ENCODE measurements around the gene TMEM229B. TPM values are rescaled to one million over a fixed set of nuclear protein-coding genes. Genes with fewer than 3 reads are reported as not detected.
"Not testable (repeated sequence)": the region's sequence is repeated elsewhere in the genome, so short reads cannot be mapped to it uniquely, and the experiment has no call there.

Gene TMEM229B
- total RNA-seq, 1 donor from 2014 or later: 2.9 TPM

DNA sequence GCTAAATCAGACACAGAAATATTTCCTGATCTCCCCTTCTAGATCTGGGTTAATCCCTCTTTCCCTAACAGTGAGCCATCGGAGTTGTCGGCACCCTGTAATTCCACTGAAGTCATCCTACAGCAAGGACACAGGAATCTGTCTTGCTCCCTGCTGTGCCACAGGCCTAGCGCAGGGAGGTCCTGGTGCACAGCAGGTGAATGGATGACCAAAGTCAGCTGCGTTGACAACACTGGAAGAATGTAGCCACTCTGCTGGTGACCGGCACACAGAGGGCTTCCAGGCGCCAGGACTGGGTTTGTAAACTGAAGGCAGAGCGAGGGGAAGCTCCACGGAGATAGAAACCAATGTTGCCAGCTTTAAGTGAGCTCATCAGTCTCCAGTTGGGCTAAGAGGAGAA, 23.6 kb downstream of the TMEM229B start:
- intact Hi-C loops (cut with DNase I): no loop called here
- ATAC-seq: no peak
- no peak for DNase-seq (ENCODE audit: low spot score)

DNA sequence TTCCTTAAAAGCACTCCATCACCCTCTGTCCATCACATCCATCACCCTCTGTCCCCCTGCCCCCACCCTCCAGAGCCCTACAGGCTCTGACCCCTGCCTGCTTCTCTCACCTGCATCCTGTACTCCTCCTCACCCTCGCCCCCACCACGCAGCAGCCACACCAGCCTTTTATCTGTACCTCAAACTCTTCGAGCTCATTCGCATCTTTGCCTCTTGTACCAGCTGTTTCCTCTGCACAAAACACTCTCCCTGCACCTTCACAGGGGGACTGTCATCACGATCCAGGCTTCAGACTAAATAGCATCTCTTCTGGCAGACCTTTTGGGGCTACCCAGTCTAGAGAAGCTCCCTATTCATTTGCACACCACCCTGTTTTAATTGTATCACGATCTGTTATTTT, 24.1 kb downstream of the TMEM229B start:
- ATAC-seq: no peak
- intact Hi-C loops (cut with DNase I): no loop called here
- no peak for DNase-seq (ENCODE audit: low spot score)

DNA sequence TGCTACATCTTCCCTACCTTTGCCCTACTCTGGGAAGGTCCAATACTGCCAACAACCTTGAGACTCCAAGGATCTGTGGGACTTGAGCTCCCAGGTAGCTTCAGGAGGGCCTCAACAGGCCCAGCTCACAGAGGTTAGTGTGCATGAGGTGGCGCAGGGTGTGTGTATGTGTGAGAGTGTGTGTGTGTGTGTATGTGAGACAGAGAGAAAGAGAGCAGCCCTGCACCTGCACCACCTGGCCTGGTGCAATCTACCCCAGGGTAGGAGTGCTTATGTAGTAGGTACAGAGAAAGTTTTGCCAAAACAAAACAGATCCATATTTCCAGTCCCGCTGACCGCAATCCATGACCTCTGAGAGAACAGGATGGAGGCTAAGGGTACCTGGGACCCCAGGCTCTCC, 24.6 kb downstream of the TMEM229B start:
- DNase-seq (ENCODE audit: low spot score): no peak
- ATAC-seq: no peak
- intact Hi-C loops (cut with DNase I): no loop called here

DNA sequence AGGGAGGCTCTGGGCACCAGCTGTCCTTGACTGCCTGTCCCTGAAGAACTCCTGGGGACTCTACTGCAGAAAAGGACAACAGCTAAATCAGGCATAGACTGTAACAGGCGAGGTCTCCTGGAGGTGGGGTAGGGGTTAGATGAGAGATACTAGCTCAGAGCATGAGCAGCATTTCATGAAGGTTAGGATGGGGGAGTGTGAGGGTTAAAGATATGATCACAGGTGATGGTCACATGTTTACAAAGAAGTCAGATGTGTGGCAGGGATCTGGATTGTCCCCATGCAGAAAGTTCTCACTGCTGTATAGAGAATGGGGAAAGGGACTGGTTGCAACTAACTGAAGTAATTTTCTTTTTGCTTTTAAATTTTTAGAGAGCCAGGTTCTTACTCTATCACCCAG, 26.5 kb downstream of the TMEM229B start:
- intact Hi-C loops (cut with DNase I): no loop called here
- ATAC-seq: no peak
- no peak for DNase-seq (ENCODE audit: low spot score)

DNA sequence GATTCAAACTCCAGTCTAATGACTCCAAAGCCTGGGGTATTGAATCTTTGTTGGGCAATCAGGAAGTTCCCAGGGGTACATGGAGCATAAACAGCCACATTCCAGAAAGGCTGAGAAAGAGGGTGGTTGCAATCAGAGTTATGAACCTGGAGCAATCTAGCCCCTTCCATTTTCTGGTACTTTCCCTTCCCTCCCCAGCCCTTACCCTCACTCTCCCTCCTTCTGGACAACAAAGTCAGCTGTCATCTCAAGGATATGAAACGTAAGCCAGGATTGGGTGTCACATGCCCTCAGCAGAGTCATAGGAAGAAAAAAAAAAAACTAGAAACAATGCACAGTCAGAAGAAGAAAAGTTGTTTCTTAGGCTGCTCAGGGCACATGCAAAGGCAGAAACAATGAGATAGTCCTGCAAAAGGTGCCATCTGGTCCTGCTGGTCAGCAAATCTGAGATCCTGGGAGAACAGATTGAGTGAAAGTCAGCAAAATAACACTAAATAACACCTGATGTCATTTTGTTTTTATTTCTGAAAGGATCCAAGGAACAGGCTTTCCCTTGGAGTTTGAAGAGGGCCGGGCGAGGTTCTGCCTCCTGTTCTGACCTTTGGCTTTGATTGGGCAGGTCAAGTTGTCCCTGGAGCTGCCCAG, 27.1 kb downstream of the TMEM229B start:
- intact Hi-C loops (cut with DNase I): no loop called here
- DNase-seq (ENCODE audit: low spot score): no peak
- no peak for ATAC-seq

DNA sequence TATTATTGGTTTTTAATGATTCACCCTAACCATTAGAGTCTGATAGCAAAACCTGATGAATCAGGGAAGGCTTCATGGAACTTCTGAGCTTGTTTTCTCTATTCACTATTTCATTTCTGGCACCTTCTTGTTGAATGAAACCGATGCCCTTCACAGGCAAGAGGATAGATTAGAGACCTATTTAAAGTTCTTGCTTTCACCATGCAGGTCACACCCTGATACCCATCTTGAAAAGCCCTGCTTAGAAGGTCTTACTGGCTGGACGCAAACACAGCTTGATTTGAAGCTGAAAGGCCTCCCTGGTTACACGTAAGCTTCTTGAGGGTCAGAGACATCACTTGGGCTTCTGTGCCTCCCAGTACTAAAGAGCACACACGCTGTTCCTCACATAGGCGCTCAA, 29.2 kb downstream of the TMEM229B start:
- DNase-seq (ENCODE audit: low spot score): no peak
- intact Hi-C loops (cut with DNase I): no loop called here
- no peak for ATAC-seq

DNA sequence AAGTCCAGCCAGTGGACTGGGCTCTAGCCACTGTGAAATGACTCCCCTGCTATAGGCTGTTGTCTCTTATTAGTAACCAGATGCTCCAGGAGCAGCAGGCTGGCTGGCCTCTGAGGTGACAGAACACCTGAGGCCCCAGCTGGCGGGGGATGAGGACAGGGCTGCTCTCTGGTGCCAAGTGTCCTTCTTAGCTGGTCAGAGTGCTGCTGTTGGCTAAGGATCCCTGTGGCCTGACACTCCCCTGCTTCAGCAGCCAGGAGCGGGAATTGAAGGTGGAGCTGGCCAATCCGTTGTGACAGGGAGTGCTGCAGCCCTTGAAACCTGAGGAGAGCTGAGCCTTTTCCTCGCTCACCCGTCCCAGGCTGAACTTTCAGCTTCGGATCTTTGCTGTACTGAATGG, 30.7 kb downstream of the TMEM229B start:
- DNase-seq (ENCODE audit: low spot score) (no peak), ATAC-seq (no peak)
- intact Hi-C loops (cut with DNase I): no loop called here

DNA sequence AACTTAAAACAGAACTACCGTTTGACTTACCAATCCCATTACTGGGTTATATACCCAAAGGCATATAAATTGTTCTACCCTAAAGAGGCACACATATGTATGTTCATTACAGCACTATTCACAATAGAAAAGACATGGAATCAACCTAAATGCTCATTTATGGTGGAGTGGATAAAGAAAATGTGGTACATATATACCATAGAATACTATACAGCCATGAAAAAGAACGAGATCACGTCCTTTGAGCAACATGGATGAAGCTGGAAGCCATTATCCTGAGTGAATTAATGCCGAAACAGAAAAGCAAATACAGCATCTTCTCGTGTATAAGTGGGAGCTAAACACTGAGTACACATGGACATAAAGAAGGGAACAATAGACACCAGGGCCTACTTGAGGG, 31.8 kb downstream of the TMEM229B start:
- ATAC-seq (no peak), DNase-seq (ENCODE audit: low spot score) (no peak)
- intact Hi-C loops (cut with DNase I): no loop called here

DNA sequence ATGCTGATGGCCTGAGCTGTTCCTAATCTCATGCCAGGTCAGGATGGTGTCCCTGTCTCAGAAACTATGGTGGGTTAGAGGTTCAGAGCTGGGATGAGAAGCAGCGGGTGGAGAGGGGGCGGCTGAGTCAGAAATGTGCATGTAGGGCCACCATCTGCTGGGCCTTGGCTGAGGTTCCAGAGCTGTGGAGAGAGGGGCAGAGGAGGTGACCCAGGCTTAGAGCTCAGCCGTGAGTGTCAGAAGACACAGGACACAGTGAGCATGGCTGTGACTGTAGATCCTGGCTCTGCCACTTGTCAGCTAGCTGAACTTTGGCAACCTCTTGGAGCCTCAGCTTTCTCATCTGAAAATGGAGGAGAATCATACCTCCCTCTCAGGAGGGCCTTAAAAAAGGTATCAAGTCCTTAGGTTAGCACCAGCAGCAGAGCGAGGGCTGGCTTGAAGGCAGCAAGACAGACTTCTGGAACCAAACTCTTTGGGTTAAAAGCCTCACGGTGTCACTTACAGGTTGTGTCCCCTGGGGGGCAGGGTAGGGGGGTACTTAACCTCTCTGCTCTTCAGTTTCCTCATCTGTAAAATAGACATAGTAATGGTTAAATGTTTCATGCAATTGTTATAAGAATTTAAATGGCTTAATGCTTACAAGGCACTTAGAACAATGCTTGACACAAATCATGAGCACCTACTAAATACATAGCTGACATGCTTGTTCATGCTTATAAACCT, 34.8 kb downstream of the TMEM229B start:
- intact Hi-C loops (cut with DNase I): no loop called here
- ATAC-seq (no peak), DNase-seq (ENCODE audit: low spot score) (no peak)

DNA sequence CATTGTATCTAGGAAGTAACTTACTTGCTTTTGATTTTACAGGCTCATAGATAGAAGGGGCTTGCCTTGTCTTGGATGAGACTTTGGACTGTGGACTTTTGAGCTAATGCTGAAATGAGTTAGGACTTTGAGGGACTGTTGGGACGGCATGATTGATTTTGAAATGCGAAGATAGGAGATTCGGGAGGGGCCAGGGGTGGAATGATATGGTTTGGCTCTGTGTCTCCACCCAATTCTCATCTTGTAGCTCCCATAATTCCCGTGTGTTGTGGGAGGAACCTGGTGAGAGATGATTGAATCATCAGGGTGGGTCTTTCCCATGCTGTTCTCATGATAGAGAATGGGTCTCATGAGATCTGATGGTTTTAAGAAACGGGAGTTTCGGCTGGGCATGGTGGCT, 36.9 kb downstream of the TMEM229B start:
- not testable (repeated sequence) for ATAC-seq; DNase-seq (ENCODE audit: low spot score)

DNA sequence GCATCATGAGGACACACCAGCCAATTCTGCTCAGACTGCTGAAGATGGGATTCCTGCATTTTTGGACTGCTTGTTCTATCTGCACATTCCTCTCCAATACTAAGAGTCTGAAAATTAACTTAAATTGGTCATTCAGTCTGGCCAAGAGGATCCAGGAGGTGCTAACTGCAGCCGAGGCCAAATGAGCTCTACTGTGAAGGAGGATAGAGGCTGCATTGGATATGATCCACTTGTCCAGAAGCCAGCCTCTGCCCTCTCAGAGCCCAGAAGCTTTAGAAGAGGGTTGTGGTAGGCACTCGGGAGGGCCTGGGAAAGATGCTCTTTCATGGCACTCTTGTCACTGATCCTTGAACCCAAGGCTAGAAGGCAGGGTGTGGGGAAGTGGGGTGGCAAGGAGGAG, 39.4 kb downstream of the TMEM229B start:
- intact Hi-C loops (cut with DNase I): no loop called here
- no peak for DNase-seq (ENCODE audit: low spot score)
- ATAC-seq: no peak

More for the DNA sequence above, 36.9 kb downstream of the TMEM229B start:
- intact Hi-C loops (cut with DNase I): not testable (repeated sequence)

DNA sequence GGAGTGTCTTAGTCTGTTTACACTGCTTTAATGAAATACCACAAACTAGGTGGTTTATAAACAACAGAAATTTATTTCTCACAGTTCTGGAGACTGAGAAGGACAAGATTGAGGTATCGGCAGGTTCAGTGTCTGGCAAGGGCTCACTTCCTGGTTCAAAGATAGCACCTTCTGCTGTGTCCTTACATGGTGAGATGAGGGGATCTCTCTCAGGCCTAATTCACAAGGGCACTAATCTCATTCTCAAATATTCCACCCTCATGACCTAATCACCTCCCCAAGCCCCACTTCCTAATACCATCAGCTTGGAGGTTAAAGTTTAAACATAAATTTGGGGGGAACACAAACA, 41.5 kb downstream of the TMEM229B start:
- ATAC-seq: no peak
- DNase-seq (ENCODE audit: low spot score): no peak
- intact Hi-C loops (cut with DNase I): no loop called here

DNA sequence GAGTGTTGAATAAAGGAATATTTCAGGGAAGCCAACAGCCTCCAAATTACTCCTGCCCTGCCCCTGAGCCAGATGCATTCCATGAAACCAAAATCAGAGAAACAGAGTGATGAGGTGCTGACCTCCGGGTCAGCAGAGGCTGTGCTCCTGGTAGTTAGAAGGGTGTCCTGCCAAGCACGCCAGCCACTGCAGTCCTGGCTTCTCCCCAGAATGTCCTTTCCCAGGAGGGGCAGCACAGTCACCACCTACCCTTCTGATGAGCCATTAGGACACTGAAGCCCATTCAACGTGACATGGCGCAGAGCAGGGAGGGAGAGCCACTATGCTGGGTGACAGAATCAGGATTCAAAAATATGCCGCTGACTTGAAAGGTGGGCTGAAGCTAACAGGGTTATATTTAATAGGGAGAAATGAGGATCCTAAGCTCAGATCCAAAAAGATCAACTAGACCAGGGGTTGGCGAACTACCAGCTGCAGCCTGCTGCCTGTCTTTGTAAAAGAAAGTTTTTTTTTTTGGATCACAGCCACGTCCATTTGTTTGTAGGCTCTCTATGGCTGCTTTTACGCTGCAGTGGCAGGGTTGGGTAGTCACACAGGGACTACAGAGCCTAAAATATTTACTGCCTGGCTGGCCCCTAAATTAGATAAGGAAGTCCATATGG, 42.0 kb downstream of the TMEM229B start:
- ATAC-seq (peak; percentile 79), DNase-seq (ENCODE audit: low spot score) (no peak)
- intact Hi-C loops (cut with DNase I): no loop called here

DNA sequence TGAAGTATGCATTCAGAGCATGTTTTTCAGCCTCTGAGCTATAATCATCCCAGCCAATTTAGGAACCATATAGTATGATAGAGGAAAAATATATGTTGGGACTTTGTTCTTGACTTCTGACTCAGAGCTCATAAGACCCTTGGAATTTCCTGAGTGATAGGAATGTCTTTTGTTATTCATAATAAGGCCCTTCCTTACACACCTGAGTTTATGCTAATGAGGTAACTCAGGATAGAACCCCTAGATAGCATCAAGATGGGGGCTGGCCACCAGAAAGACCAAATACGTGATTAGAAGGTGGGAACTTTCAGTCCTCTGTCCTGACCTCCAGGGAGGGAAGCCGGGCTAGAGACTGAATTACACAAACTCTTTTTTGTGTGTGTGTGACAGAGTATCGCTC, 44.1 kb downstream of the TMEM229B start:
- no peak for ATAC-seq
- intact Hi-C loops (cut with DNase I): no loop called here
- DNase-seq (ENCODE audit: low spot score): no peak

DNA sequence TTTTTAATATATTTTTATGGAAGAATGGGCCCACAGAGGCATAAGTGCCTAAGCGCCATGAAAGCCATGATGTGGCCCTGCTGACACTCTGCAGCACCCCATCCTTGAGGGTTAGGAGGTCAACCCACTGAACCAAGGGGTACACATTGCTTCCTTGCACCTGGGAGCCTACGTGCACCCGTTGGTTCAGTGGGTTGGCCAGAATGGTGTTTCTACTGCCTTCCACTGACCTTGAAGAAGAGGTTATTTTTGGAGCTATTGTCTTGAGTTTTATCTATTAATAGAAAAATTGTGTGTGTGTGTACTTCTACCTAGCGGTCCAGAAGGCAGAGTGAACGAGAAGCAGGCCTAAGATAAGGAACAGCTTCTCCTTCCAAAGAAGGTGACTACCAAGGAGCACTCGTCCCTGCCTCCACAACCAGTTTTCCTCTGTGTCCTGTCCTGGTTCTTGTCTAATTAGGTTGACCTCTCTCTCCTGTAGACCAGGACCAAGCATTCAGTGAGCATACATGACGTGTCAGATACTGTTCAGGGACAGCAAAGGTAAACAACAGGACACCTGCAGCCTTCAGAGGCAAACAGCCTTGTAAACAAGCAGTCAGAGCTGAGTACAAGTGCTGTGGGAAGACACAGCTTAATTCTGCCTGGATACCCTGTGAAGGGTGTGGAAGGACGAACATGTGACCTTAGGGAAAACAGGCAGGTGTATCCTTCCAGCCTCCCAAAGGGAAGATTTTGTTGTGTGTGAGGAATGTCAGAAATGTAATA, 46.2 kb downstream of the TMEM229B start:
- ATAC-seq (no peak), DNase-seq (ENCODE audit: low spot score) (no peak)
- intact Hi-C loops (cut with DNase I): no loop called here

DNA sequence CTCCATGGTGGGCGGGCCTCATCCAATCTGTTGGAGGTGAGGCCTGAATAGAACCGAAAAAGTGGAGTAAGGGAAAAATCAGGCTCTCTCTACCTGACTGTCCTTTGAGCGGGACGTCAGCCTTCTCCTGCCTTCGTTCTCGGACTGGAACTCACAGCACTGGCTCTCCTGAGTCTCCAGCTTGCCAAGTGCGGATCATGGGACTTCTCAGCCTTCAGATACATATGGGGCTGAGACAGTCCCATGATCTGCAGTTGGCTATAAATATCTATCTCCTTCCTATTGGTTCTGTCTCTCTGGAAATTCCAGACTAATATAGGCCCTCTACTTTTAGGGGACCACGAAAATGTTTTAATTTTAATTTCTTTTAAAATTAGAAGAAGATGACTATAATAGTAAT, 46.8 kb downstream of the TMEM229B start:
- intact Hi-C loops (cut with DNase I): no loop called here
- DNase-seq (ENCODE audit: low spot score) (no peak), ATAC-seq (no peak)

DNA sequence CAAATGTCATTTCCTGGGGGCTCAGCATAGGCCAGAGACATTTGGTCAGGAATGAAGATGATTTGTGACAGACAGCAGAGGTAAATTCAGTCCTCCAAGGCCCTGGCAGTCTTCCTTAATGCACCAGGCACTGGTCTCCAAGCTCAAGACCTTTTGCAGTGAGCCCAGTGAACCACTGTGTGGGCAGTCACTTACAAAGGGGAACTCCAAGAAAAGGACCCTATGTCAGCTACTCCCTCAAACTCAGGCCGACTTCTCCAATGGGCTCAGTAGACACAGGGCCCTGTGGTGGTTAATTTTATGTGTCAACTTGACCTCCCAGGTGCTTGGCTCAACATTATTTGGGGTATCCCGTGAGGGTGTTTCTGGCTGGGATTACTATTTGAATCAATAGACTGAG, 47.3 kb downstream of the TMEM229B start:
- intact Hi-C loops (cut with DNase I): no loop called here
- no peak for ATAC-seq
- no peak for DNase-seq (ENCODE audit: low spot score)

DNA sequence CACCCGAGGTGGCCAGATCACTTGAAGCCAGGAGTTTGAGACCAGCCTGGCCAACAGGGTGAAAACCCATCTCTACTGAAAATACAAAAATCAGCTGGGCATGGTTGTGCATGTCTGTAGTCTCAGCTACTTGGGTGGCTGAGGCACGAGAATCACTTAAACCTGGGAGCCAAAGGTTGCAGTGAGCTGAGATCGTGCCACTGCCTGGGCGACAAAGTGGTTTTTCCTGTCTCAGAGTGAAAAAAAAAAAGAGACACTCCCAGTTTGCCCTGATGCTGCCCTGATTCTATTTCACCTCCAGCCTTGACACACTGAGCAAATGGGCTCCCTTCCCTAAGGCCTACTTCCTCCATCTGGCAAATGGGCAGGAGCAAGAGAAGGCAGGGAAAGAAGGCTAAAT, 48.0 kb downstream of the TMEM229B start:
- ATAC-seq: no peak
- intact Hi-C loops (cut with DNase I): no loop called here
- DNase-seq (ENCODE audit: low spot score): no peak

DNA sequence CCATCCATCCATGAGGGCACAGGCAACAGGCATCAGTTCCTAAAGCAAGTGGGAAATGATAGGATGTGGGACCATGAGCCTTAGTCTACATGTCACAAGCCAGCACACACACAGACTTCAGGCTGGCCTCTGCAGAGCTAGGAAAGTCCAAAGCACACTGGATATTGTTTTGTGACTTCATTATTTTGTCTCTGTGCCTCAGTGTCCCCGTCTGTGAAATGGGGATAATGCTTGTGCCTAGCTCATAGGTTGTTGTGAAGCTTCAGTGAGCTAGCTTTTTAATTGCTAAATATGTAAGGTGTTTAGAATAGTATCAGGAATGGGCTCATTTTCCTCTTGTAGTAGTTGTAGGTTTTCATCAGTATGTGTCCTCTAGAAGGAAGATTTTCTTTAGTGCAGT, 49.6 kb downstream of the TMEM229B start:
- ATAC-seq (no peak), DNase-seq (ENCODE audit: low spot score) (no peak)
- intact Hi-C loops (cut with DNase I): no loop called here
